GM19468 (cell line): Measurements from ENCODE around the gene VMP1.

Experiments used
- ATAC-seq: cut with Tn5 transposase; IDR thresholded peaks from one replicate; pipeline ENCODE4 v1.9.1; 2021; ENCODE audit warnings: mild to moderate bottlenecking, moderate library complexity, moderate number of reproducible peaks; ENCODE audit not compliant: unreplicated experiment; ENCODE audit errors: extremely low read depth

Gene VMP1

DNA sequence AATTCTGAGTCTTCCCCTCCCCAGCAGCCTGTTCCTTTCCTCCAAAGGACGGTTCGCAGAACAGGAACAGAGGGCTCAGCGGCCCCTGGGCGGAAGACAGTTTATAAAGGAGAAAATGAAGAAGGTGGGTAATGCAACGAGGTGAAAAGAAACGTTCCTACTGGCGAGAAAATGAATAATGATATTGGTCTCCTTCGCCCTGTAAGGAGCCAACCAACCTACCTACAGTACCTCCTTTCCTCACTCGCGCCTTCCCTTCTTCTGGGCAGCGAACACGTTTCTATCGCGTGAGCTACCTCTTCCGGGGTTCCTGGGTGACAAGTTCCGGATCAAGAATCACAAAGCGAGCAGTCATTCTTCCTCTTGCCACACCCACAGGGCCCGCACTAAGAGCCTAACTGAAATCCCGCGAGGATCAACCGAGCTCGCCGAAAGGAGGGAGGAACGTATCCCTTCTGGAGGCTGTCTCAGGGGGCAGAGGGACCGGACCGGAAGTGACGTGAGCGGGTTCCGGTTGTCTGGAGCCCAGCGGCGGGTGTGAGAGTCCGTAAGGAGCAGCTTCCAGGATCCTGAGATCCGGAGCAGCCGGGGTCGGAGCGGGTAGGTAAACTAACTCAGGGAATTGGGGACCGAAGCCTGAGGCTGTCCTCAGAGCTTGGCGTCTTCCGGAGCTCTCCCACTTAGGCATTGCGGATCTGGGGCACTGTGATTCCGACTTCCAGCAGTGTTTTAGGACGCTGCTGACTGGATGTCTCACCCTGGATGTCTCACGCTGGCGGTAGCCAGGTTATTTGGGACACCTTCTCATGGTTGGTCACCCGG lies at the start of gene VMP1, which contains the start of gene PTRH2:
Gene VMP1 (plus strand): TSS at position 506 of the 822 bp plus-strand sequence. CDS start 23,793 bp downstream, outside the sequence.
Gene PTRH2 (minus strand): TSS at position 282 of the 822 bp plus-strand sequence. CDS start 9,452 bp downstream, outside the sequence.
- peak; percentile 95 for ATAC-seq

DNA sequence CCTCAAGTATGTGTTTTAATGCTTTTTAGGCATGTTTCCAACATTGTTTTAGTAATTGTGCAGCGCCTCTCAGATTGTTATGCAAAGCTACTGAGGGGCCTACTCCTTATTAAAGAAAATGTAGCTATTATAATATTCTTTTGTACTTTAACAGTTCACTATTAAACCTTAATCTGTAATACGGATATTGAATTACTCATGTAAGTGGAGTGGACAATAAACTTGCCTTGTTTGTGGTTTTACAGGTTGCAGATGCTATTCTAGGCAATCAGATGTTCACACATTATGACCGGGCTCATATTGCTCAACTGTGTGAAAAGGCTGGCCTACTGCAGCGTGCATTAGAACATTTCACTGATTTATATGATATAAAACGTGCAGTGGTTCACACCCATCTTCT lies 41.2 kb upstream of the VMP1 start:
- no peak for ATAC-seq

DNA sequence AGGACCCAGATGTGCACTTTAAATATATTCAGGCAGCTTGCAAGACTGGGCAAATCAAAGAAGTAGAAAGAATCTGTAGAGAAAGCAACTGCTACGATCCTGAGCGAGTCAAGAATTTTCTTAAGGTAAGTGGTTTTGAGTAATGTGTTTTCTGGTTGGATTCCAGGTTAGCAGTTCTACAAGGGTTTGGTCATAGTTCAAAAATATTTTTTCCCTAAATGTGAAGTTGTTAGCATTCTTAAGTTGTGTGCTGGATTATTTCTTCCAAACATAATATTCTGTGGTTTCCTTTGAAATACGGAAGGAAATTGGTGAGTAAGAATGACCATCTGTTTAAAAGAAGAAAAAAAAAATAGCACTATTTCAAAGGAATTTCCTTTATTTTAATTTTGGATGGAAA lies 38.6 kb upstream of the VMP1 start:
- ATAC-seq = no peak

DNA sequence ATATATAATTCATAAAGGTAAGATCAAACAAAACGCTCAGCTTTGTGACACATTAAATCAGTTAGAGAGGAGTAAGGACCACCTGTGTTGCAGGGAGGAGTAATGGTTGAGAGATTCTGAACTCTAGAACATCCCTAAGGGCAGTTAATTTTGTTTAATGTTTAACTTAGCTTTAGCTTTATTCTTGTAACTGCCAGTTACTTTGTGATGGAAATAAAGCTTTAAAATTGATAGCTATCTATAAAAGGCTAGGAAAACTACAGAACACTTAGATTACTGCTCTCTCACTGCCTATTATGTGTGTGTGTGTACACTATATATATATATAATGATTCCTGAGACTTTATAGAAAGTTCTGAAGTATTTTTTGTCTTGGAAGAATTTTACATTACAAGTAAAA lies 38.0 kb upstream of the VMP1 start:
- no peak for ATAC-seq

DNA sequence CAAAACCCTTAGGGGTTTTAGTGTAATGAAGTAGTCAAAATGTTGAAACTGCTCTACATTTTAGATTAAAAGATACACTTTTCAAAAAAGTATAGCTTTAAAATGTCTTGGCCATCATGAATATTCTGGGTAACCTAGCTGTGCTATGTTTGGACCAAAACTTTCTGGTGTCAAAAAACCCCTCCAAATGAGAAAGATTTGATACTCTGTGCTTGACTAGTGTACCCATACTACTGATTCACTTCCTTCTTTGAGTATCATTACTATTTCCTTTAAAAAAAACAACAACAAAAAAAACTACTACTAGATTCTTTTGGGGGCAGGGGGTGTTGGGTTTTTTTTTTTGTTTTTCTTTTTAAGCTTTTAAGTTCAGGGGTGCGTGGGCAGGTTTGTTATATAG lies 37.5 kb upstream of the VMP1 start:
- no peak for ATAC-seq

DNA sequence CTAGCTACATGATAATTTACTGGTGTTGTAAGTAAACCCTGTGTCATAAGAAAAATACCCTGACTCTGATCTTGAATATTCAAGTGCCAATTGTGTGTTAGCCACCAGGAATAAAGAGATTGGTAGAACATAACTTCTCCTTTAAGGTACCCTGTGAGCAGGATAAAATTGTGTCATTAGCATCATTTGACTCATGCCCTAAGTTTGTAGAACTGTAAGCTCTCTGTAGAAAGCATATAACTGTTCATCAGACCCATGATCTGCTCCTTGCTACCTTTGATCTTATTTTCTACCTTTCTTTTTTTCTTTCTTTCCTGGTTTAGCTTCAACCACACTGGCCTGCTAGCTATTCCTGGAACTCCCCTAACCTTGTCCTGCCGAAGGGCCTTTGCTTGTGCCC lies 36.1 kb upstream of the VMP1 start:
- ATAC-seq = no peak

DNA sequence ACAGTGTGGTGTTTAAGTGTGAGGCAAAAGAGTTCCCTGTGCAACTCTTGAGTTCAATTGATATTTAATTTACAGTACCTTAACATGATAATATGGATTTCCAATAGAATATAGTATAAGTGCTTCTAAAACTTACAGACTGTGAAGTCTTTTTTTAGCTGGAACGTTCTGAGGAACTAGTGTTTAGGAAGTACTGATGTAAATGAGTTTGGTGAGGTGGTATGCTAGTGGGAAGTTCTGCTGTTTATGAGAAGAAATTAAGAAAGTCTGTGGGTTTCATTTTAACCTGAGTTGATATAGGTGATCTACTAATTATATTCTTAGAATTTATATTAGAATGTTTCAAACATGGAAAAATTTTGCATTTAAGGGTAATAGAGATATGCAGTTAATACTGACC lies 32.2 kb upstream of the VMP1 start:
- ATAC-seq = no peak

DNA sequence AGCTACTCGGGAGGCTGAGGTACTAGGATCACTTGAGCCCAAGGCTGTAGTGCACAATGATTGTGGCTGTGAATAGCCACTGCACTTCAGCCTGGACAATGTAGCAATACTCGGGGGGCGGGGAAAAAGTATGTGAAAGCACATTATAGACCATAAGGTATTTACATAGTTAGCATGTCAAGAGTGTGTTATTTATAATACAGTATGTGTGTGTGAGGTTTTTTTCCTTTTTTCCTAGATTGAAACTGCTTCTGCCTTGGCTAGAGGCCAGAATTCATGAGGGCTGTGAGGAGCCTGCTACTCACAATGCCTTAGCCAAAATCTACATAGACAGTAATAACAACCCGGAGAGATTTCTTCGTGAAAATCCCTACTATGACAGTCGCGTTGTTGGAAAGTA lies 30.7 kb upstream of the VMP1 start:
- no peak for ATAC-seq

DNA sequence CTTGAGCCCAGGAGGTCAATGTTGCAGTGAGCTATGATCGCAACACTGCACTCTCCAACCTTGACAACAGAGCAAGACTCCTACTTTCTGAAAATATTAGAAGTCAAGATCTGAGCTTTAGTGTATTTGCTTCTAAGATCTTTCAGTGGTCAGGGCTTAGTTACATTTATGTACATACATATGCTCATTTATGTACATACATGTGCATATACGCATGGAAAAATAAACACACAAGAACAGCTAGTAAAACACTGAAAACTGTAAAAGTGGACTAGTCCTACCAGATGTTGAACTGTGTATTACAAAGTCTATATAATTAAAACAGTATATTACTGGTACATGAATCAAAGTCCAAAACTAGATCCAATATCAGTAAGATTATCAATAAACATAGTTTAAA lies 28.5 kb upstream of the VMP1 start:
- ATAC-seq = no peak

DNA sequence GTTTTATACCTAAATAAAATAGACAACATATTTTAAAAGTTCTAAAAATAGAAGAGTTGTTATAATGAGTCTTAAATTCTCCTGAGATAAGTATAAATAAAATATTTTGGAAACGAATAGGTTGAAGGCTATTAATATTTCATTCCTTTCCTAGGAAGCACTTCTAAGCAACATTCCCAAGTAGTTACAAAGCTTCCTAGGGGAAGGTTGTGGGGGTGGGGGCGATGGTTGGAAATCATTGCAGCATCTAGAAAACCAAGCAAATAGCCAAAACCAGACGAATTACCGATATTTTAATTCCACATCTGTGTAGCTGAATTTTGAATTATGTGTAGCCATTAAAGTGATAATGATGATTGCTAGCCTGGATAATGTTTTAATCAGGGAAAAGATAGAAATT lies 27.1 kb upstream of the VMP1 start:
- no peak for ATAC-seq

DNA sequence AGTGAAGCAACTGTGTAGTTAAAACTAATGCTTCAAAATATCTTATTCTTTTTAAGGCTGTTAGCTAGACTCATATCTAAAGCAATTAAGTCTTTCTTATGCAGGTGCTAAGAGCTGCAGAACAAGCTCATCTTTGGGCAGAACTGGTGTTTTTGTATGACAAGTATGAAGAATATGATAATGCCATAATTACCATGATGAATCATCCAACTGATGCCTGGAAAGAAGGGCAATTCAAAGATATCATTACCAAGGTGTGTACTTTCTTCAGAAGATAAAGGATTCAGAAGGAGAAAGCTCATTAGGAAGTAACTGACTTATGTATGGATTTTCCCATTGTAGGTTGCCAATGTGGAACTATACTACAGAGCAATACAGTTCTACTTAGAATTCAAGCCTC lies 24.2 kb upstream of the VMP1 start:
- no peak for ATAC-seq

DNA sequence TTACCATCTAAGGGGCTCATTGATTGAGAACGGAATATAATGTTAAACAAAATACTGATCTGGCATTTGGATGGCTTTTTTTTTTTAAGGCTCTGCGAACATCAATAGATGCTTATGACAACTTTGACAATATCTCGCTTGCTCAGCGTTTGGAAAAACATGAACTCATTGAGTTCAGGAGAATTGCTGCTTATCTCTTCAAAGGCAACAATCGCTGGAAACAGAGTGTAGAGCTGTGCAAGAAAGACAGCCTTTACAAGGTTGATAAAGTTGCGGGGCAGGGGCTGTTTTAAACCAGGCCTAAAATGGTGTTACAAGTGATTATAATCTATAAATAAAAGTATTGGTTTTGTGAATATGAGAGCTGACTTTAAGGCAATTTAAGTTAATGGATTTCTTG lies 22.5 kb upstream of the VMP1 start:
- ATAC-seq = no peak

DNA sequence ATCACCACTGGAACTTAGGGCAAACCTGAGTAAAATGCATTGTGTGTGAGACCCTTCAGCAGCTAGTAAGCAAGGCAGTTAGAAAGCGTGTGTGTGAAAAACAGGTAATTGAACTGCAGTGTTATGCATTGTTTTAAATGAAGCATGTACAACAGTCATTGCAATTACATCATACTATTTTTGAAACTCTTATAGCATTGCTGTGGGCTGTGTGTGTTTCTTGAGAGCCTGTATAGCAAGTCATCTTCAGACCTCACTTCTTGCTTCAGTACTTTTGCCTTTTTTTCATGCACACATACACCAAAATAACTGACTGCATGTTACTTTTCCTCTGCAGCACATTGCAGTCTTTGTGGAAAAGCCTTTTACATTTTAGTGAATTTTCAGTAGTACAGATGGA lies 19.4 kb upstream of the VMP1 start:
- ATAC-seq = no peak

DNA sequence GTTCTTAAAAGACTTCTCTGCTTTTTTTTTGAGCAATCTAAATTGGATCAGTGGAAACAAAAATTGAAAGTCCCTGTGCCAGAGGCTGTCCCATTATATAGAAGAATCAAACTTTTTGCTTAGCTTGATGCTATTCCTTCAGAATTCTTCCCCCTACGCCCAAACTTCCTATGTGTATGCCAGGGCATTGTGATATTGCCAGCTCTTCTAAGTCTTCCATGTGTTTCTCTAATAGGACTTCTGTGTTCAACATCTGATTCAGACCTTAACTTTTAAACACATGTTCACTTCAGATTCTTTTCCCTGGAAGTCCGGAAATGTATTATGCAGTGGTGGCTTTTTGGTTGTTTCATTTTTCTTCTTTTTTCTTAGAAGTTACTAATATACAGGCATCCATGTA lies 19.0 kb upstream of the VMP1 start:
- ATAC-seq = no peak

DNA sequence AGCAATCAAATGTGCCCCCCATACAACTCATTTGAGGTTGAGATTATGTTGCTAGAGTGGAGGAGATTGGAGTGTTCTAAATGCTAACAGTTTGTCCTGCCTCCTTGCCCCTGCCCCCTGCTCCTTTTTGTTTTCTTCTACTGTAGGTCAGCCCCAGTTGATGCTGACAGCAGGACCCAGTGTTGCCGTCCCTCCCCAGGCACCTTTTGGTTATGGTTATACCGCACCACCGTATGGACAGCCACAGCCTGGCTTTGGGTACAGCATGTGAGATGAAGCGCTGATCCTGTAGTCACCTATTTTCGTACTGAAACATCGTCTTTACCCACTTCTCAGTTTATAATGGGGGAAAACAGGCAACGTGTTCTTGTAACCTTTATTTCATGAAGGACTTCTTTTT lies 13.9 kb upstream of the VMP1 start:
- no peak for ATAC-seq

DNA sequence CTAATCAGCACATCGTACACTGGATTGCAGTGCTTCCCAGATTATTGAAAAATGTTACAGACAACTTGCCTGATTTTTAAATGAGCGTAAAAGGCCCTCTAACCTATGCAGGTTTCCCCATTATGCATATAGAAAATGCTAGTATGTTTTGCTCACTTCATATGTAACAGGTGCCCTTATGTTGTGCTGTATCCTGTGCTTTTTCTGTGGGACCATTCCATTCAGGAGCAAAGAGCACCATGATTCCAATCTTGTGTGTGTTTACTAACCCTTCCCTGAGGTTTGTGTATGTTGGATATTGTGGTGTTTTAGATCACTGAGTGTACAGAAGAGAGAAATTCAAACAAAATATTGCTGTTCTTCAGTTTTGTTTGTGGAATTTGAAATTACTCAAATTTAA lies 13.1 kb upstream of the VMP1 start:
- no peak for ATAC-seq

DNA sequence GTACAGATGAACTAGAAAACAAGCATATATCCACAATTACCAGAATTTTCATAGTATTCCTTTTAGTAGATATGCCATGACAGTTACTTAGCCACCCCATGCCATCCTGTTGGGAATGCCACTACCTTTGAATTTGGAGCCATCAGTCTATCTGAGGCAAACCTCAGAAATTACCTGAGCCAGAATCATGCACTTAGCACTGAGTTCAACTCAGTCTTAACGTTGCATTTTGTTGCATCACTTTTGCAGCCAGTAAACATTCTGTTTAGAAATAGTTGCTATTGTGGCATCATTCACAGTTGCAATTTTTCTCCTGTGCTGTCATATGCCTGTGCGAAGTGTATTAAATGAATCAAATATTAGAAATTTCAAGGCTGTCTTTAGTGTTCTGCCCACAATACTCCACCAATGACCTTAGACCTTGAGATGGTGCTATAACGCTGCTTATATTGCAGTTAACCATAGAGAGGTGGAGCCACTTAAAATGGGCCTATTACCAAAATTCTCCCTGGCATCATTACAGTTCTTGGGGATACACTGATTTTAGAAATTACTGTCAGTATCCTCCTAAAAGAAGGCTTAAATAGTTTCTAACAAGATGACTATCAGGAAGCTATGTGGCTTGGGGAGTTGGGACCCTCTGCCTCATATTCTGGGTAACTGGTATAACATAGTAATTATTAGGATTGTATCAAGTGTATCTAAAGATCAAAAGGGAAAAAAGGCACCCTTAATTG lies 11.3 kb upstream of the VMP1 start:
- no peak for ATAC-seq

DNA sequence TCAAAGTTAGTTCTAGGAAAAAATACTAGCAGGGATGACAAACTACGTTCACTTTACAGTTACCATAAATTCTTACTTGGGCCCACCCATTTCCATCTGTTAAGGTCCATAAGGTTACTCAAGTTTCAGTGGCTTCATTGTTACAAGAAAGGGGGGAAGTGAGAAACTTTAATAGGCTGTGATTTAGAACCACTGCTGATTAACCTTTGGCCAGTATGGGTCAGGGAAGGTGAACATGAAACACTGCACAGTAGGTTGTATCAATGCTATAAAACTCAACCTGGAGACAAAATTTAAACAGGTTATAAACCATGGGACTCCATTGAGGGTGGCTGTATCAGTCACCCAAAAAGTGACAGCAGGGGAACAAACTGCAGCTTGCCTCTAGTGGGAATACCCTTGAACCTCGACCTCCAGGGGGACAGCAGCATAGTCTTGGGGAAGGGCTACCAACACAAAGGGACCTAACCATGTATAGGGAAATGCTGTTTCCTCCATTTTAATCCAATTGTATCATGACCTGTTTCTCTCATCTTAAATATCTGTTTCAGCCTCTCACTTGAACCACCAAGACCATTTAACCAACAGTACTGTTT lies 10.7 kb upstream of the VMP1 start:
- no peak for ATAC-seq

DNA sequence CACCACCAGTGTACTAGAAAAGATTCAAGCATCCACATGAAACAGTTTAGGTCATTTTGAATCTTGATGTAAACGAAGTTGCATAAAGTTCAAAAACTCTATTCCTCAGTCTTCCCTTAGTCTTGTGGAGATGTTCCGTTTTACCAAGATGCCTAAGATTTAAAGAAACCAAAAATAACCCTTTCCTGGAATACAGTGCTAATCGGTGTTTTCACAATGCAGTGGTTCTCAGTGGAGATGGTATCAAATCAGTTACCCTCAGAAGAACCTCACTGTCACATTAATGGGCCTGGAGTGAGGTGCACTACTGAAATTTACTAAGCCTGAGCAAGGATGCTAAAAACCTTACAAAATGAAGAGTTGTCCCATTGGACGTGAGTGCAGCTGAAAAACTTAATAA lies 9.3 kb upstream of the VMP1 start:
- no peak for ATAC-seq

DNA sequence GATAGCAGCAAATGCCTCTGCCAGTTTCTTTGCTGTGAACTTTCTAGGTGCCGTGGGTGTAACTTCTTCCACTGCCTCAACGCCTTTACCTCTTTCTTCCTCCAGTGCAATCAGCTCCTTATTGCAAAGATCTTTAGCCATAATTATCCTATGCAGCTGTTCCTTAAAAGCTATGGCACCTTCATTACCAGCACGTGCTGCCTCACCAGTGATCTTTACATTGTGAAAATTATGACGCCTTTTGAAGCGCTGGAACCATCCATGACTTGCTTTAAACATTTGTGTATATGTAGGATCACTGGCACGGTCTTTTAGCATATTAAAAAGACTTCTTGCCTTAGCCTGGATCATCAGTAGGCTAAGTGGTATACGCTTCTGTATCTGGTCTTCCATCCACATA lies 8.2 kb upstream of the VMP1 start:
- no peak for ATAC-seq

DNA sequence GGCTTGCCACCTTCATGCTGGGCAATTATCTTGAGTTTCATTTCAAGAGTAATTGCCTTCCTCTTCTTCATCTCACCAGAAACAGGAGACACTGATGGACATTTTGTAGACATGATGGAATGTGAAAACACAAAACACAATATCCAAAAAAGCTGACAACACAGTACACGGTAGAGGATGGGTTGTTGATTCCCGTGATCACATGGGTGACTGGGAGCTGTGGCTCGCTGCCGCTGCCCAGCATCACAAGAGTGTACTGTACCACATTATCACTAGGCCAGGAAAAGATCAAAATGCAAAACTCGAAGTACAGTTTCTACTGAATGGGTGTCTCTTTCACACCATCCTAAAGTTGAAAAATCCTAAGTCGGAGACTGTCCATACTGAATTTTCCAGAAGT lies 7.7 kb upstream of the VMP1 start:
- ATAC-seq = no peak
